Endothelial cell of umbilical vein (primary cell): Measurements from ENCODE around the gene SETD3.

Source experiments
- FOS ChIP-seq: IDR thresholded peaks from 2 replicates; pipeline ENCODE4 v1.6.1; 2011; ENCODE audit warnings: mild to moderate bottlenecking, low read length, moderate library complexity, borderline replicate concordance; ENCODE audit not compliant: insufficient read depth
- JUN ChIP-seq: IDR thresholded peaks from 2 replicates; pipeline ENCODE4 v1.6.1; 2011; ENCODE audit warnings: borderline replicate concordance, low read depth; ENCODE audit not compliant: insufficient read length, insufficient read depth
- POLR2A ChIP-seq: IDR thresholded peaks from 2 replicates; pipeline ENCODE4 v1.6.1; 2012; ENCODE audit warnings: low read depth, mild to moderate bottlenecking, control low read depth, low read length
- POLR2AphosphoS5 ChIP-seq: IDR thresholded peaks from 2 replicates; pipeline ENCODE4 v1.6.1; 2012; ENCODE audit warnings: low read depth, mild to moderate bottlenecking, control low read depth, low read length, moderate library complexity; ENCODE audit not compliant: insufficient read depth
- TF ChIP-seq, protein P1 (sequence below), 2 donors: IDR thresholded peaks; 1 replicate in 1 of 2; 2 replicates in 1 of 2; pipeline ENCODE4 v1.5.1; 2011; ENCODE audit warnings: low read length in 2 of 2, mild to moderate bottlenecking in 2 of 2, moderate library complexity in 2 of 2, control low read depth in 1 of 2, inconsistent platforms in 1 of 2, low read depth in 1 of 2; ENCODE audit not compliant: insufficient read depth in 1 of 2; ENCODE audit errors: extremely low read depth in 1 of 2

DNA sequence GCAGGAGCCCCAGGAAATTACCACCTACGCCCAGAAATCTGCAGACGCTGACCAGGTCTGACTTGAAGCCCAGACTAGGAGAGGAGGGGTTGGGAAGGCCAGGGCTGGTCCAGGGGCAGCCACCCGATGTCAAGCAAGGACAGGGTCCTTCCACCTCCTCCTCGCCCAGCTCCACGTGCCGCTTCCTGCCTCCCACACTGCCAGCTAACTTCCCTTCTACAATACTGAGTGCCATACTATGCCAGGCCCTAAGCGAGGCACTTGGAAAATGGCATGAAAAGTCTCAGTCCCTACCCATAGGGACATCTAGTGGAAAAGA is 71.7 kb downstream of the SETD3 start:
- no peak for TF ChIP-seq POLR2A
- TF ChIP-seq, protein P1, sequence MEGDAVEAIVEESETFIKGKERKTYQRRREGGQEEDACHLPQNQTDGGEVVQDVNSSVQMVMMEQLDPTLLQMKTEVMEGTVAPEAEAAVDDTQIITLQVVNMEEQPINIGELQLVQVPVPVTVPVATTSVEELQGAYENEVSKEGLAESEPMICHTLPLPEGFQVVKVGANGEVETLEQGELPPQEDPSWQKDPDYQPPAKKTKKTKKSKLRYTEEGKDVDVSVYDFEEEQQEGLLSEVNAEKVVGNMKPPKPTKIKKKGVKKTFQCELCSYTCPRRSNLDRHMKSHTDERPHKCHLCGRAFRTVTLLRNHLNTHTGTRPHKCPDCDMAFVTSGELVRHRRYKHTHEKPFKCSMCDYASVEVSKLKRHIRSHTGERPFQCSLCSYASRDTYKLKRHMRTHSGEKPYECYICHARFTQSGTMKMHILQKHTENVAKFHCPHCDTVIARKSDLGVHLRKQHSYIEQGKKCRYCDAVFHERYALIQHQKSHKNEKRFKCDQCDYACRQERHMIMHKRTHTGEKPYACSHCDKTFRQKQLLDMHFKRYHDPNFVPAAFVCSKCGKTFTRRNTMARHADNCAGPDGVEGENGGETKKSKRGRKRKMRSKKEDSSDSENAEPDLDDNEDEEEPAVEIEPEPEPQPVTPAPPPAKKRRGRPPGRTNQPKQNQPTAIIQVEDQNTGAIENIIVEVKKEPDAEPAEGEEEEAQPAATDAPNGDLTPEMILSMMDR (IDR thresholded peaks at IDR 0.05; ENCODE audit: extremely low read depth in 1 of 2, insufficient read depth in 1 of 2, low read depth in 1 of 2, low read length in 2 of 2), result no peak
- TF ChIP-seq FOS, result no peak
- TF ChIP-seq JUN, result no peak
- no peak for TF ChIP-seq POLR2AphosphoS5
